GM19452 (cell line): ENCODE results near the gene KRTAP29-1.

Experiments used
- ATAC-seq: cut with Tn5 transposase; IDR thresholded peaks from one replicate; pipeline ENCODE4 v1.9.1; 2021; ENCODE audit not compliant: unreplicated experiment

KRTAP29-1 gene

GRCh38 chr17:41329279-41329948 is 26.8 kb upstream of the KRTAP29-1 start:
- ATAC-seq = no peak

- no peak for ATAC-seq
These were observed 25.6 kb upstream of the KRTAP29-1 start for GRCh38 chr17:41328207-41328606.

DNA sequence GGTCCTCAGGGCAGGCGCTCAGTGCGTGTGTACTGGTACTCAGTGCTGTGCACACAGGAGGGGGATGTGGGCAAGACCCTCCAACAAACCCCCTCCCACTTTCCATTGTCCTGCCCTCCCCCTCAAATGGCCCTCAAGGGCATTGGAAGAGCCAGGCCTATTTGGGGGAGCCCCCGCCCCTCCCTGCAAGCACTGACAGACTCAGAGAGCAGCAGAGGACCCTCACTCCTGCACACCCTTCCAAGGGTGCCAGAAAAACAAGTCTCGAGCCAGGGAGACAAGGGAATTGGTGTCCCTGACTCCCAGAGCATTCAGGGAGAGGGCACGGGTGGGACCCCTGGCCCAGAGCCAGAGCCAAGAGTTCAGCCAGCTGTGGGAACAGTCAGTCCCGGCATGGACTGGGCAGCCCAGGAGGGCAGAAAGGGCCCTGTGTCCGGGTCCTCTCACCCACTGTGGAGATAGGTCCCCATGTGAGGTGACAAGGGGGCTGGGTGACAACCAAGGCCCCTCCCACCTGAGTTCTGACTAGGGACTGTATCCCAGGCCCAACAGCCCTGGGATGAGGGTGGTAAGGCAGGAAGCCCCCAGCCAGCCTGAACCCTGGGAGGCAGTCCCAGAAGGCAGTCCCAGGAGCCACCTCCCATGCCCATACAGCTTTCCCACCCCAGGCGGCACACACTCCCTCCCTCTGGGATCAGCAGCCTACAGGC is 24.9 kb upstream of the KRTAP29-1 start:
- ATAC-seq = no peak

DNA sequence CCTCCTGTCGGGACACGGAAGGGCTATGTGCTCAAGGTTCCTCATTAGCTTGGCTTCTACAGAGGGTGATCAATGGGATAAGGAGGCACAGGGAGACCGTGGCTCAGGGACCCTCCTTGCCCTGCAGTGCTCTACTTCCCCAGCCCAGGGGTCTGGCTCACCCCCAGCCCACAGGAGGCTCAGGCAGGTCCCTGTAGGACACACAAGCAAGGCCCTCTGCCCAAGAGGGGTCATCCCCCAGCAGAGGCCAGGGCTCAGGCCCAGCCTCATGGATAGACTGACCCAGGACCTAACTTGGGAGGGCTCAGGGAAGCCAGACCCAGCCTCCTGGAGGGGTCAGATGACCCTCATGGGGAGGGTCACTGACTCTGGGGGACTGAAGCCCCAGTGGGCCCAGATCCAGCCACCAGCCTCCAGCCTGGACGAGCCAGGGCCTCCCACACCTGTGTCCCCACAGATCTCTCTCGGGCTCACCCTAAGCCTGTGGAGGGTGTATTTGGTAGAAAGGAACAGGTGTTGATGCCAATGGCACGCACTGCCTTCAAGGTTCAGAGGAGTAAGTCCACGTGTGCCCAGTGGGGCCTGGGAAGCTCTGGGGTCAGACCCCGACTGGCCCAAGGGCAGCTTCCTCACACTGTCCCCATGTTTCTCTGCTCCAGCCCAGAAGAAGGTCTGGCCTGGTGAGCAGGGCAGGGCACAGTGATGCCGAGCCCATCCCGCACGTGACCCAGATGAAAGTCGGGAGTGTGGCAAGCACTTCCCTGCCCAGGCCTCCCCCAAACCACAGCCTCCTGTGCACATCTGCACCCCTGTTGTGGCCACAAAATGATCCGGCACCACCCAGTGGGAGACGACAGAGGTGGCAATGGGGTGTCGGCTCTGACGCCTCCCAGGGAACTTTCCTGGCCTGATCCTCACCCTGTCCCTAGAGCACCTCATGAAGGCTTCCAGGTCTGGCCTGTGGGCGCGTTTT is 23.8 kb upstream of the KRTAP29-1 start:
- ATAC-seq = no peak

- no peak for ATAC-seq
These were observed 23.0 kb upstream of the KRTAP29-1 start for GRCh38 chr17:41325611-41326010.

- no peak for ATAC-seq
These were observed 22.5 kb upstream of the KRTAP29-1 start for GRCh38 chr17:41325126-41325525.

GRCh38 chr17:41324180-41325075 is 21.8 kb upstream of the KRTAP29-1 start:
- no peak for ATAC-seq

DNA sequence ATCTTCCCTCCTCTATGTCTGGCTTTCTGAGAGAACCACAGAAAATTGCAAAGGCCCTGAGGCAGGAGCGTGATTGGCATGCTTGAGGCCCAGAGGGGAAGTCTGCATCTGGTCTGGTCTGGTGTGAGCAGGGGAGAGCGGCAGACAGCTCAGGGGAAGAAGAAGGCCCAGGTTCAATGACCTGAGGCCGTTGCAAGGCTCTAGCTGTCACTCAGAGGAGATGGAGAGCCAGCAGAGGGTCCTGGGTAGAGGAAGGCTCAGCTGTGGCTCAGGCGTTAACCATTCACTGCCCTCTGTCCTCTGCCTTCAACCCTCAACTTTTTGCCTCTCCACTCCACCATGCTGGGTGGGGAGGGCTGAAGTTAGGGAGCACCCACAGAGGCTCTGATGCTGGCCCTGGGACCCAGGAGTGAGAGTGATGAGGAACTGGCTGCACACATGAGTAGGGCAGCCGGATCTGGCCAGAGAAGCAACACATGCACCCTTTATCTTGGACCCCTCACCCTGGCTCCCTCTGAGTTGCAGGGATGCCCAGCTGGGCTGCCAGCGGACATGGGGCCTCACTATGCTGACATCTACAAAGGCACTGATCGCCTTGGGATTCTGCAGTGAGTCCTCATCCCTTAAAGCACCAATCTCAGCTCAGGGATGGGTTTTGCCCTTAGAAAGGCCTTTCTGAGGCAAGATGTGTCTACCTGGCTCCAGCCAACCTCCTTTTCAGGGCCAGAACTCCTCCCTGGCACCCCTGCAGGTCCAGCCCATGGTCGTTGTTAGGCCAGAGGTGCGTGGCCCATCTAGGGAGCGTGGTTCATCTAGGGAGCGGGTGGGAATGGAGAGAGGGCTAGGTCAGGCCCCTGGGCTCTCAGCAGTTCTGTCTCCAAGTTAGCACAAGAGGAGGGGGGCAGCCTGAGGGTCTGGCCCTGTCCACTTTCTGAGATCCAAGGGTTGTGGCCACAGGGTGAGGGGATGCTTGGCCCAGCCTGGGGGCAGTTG is 20.5 kb upstream of the KRTAP29-1 start:
- ATAC-seq = no peak

- ATAC-seq = no peak
These were observed 19.6 kb upstream of the KRTAP29-1 start for GRCh38 chr17:41322094-41322902.

DNA sequence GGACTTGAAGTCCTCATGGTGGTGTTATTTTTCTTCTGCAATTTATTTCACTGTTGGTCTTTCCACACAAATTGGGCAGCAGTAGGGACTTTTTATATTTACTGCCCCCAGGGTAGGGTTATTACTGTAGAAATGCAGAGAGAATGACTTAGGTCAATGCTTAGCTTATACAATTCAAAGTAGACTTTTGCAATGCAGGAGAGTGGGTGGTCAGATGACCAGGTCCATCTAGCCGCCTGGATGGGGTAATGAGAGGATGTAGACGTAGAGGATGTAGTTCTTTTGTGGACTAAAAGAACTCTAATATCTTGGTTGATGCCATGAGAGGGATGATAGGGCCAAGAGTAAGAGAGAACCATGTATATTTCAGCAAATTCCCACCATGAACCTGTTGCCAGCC is 15.6 kb upstream of the KRTAP29-1 start:
- no peak for ATAC-seq

- ATAC-seq = no peak
These were observed 13.3 kb upstream of the KRTAP29-1 start for GRCh38 chr17:41315814-41316445.

DNA sequence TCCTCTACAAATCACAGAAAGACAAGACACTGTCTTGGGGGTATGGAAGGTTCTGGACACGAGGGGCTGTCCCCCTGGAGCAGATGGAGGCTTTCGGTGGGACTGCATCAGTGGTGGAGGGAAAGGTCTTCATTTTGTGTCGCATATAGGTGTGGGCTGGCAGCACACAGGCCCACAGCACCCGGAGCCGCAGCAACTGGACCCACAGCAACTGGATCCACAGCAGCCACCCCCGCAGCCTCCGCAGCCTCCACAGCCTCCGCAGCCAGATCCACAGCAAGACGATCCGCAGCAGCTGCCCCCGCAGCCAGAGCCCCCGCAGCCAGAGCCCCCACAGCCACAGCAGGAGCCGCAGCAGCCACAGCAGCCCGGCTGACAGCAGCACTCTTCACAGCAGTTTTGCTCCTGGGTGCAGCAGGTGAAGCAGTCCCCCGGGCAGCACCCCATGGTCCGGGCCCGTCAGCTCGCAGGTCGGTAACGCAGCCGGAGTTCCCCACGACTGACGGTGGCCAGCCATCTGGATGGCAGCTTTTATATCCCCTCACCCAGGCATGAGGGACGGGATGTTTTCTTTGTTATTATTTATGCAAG is 12.6 kb upstream of the KRTAP29-1 start, which contains the start of gene KRTAP17-1:
TSS of gene KRTAP17-1 (minus strand) at position 507 of the 591 bp plus-strand sequence. CDS start at position 447, 60 bp downstream.
- ATAC-seq = no peak

DNA sequence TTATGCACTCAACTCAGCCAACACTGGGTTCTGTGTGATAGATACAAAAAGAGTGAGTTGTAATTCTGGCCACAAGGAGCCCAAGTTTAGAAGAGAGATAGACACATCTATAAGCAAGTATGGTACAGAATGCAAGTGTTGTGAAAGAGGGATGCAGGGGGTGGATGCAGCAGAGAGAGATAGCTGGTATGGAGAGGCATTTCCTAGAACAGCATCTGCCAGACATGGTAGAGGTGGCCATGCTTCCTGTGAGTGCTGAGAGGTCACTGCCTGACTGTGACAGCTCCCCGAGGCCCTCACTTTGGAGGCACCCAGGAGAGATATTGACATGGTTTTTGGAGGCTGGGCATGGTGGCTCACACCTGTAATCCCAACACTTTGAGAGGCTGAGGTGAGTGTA is 8.5 kb upstream of the KRTAP29-1 start:
- no peak for ATAC-seq

DNA sequence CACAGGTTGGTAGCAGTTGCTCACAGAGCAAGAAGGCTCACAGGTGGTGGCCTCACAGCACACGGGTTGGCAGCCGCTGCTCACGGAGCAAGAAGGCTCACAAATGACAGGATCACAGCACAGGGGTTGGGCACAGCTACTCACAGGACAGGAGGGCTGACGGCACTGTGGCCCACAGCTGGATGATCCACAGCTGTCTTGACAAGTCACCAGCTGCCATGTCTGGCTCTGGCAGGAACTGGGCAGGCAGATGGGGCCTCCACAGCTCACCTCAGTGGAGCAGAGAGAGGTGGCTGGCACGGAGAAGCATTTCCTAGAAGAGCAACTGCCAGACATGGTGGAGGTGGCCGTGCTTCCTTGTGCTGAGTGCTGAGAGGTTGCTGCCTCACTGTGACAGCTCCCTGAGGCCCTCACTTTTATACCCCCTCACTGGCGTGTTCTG is 6.3 kb upstream of the KRTAP29-1 start, which contains the start of gene KRTAP16-1:
TSS of gene KRTAP16-1 (minus strand) at position 392 of the 442 bp plus-strand sequence. CDS start at position 336, 56 bp downstream.
- ATAC-seq = no peak

GRCh38 chr17:41308251-41308917 is 5.7 kb upstream of the KRTAP29-1 start:
- no peak for ATAC-seq

- no peak for ATAC-seq
These were observed 5.0 kb upstream of the KRTAP29-1 start for GRCh38 chr17:41307647-41308046.

GRCh38 chr17:41304091-41304490 is 1.4 kb upstream of the KRTAP29-1 start:
- no peak for ATAC-seq
